CD4-positive, alpha-beta T cell treated with Interleukin-1 beta for 1 hour (primary cell): ENCODE data around the gene SMIM1.

Experiments used
- DNase-seq, 2 donors: peaks; one replicate each; pipeline ENCODE4 v3.0.0-alpha.2; 2020 to 2022

SMIM1 gene

DNA sequence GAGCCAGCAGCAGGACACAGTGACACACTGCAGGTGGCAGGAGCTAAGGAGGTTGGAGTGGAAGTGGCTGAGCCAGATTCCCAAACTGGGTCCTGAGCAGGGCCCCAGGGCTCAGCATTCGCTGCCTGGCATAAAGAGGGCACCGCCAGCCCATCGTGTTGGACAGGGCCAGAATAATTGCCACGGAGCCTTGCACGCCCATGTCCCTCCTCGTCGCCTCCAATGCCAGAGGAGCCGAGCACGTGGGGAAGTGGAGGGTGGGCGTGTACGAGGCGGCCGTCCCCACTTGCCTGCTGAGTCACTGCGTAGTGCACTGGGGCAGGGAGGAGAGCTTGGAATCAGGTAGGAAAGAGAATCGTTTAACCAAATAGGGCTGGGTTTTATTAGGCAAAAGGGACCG lies 49.9 kb downstream of the SMIM1 start:
- no peak for DNase-seq

DNA sequence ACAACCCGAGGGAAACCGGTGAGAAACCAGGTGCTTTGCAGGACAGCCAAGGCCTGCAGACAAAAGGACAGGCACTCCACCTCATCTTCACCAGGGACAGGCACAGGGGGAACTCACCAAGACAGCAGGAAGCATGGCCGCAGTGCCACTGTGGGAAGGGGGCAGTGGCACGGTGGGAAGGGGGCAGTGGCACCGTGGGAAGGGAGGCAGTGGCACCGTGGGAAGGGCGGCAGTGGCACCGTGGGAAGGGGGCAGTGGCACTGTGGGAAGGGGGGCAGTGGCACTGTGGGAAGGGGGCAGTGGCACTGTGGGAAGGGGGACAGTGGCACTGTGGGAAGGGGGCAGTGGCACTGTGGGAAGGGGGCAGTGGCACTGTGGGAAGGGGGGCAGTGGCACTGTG lies 52.1 kb downstream of the SMIM1 start:
- DNase-seq, result no peak

DNA sequence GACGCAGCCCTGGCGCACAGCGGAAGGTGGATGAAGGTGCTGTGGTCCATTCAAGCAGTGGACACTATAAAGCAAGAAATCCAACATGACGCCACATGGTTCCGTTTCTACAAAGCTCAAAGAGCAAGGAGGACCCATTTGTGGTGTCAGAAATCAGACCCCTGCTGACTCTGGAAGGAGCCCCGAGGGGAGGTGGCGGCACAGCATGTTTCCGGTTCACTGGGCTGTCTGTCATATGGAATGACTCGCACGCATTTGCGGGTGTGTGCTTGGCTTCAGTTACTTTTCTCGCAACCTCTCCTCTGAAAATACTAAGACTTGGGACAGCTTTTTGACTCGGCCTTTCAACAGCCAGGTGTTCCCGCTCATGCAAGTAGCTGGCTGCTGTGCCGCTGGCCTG lies 52.8 kb downstream of the SMIM1 start:
- no peak for DNase-seq
